ENCODE measurements around the gene DACH1. TPM values are rescaled to one million over a fixed set of nuclear protein-coding genes. Genes with fewer than 3 reads are reported as not detected.

The DACH1 gene
- total RNA-seq, 2 experiments from 2014 or later: 0.71 to 0.89 TPM

GRCh38 chr13:71459708-71460107 is 407.3 kb downstream of the DACH1 start:
- Mint-ChIP-seq H3K4me3 (no peak overlapping the region), H3K4me1 (ENCODE audit: low read depth) (no peaks in the 10 kb centered on the region), H3K27ac (no peak overlapping the region), H3K36me3 (ENCODE audit: low read depth) (no peaks in the 10 kb centered on the region), H3K9me3 (no peaks in the 10 kb centered on the region), H3K27me3 (no peaks in the 10 kb centered on the region)
- no peaks in the 10 kb centered on the region for H3K4me1 ChIP-seq (ENCODE audit: insufficient read depth, low read length)
- intact Hi-C loops (cut with DNase I, micrococcal nuclease): no loop called here
- H3K9me3 ChIP-seq (ENCODE audit: control insufficient read depth in 1 of 2, insufficient read depth in 1 of 2, low read length in 2 of 2): no peaks in the 10 kb centered on the region
- H3K27ac ChIP-seq (ENCODE audit: low read depth in 1 of 2, low read length in 2 of 2): no peak overlapping the region
- ChIA-PET CTCF (no interaction called here), POLR2A (no interaction called here)
- no peak for TF ChIP-seq CTCF (IDR thresholded peaks at IDR 0.05)
- DNase-seq (no peak), ATAC-seq (ENCODE audit: poor library complexity) (no peak)
- H3K27me3 ChIP-seq (ENCODE audit: control insufficient read depth in 1 of 2, insufficient read depth in 2 of 2, low read length in 2 of 2): no peaks in the 10 kb centered on the region
- H3K36me3 ChIP-seq (ENCODE audit: insufficient read depth, low read length): no peaks in the 10 kb centered on the region
- no peak overlapping the region for H3K4me3 ChIP-seq (ENCODE audit: low read length)

GRCh38 chr13:71457645-71458044 is 409.4 kb downstream of the DACH1 start:
- H3K27ac ChIP-seq (ENCODE audit: low read depth in 1 of 2, low read length in 2 of 2): no peak overlapping the region
- H3K27ac Mint-ChIP-seq: no peak overlapping the region
- DNase-seq (no peak), ATAC-seq (ENCODE audit: poor library complexity) (no peak)
- H3K4me3 Mint-ChIP-seq: no peak overlapping the region
- intact Hi-C loops (cut with DNase I, micrococcal nuclease): no loop called here
- no peaks in the 10 kb centered on the region for H3K4me1 Mint-ChIP-seq (ENCODE audit: low read depth)
- H3K4me3 ChIP-seq (ENCODE audit: low read length): no peak overlapping the region
- H3K27me3 ChIP-seq (ENCODE audit: control insufficient read depth in 1 of 2, insufficient read depth in 2 of 2, low read length in 2 of 2): no peaks in the 10 kb centered on the region
- no peaks in the 10 kb centered on the region for H3K9me3 ChIP-seq (ENCODE audit: control insufficient read depth in 1 of 2, insufficient read depth in 1 of 2, low read length in 2 of 2)
- no peaks in the 10 kb centered on the region for H3K36me3 ChIP-seq (ENCODE audit: insufficient read depth, low read length)
- ChIA-PET POLR2A (no interaction called here), CTCF (no interaction called here)
- H3K36me3 Mint-ChIP-seq (ENCODE audit: low read depth): no peaks in the 10 kb centered on the region
- H3K9me3 Mint-ChIP-seq: no peaks in the 10 kb centered on the region
- TF ChIP-seq CTCF (IDR thresholded peaks at IDR 0.05): no peak
- no peaks in the 10 kb centered on the region for H3K4me1 ChIP-seq (ENCODE audit: insufficient read depth, low read length)
- H3K27me3 Mint-ChIP-seq: no peaks in the 10 kb centered on the region

- no peaks in the 10 kb centered on the region for H3K36me3 Mint-ChIP-seq (ENCODE audit: low read depth)
- no peaks in the 10 kb centered on the region for H3K9me3 ChIP-seq (ENCODE audit: control insufficient read depth in 1 of 2, insufficient read depth in 1 of 2, low read length in 2 of 2)
- H3K27ac ChIP-seq (ENCODE audit: low read depth in 1 of 2, low read length in 2 of 2): no peak overlapping the region
- no peaks in the 10 kb centered on the region for H3K9me3 Mint-ChIP-seq
- H3K27me3 ChIP-seq (ENCODE audit: control insufficient read depth in 1 of 2, insufficient read depth in 2 of 2, low read length in 2 of 2): no peaks in the 10 kb centered on the region
- CTCF ChIA-PET: no interaction called here
- H3K4me1 Mint-ChIP-seq (ENCODE audit: low read depth): no peaks in the 10 kb centered on the region
- no peak overlapping the region for H3K27ac Mint-ChIP-seq
- intact Hi-C loops (cut with DNase I, micrococcal nuclease): no loop called here
- H3K4me1 ChIP-seq (ENCODE audit: insufficient read depth, low read length): no peaks in the 10 kb centered on the region
- no peaks in the 10 kb centered on the region for H3K36me3 ChIP-seq (ENCODE audit: insufficient read depth, low read length)
- no peak for DNase-seq
- POLR2A ChIA-PET: no interaction called here
- no peaks in the 10 kb centered on the region for H3K27me3 Mint-ChIP-seq
- ATAC-seq (ENCODE audit: poor library complexity): no peak
- H3K4me3 ChIP-seq (ENCODE audit: low read length): no peak overlapping the region
- no peak for TF ChIP-seq CTCF (IDR thresholded peaks at IDR 0.05)
- no peak overlapping the region for H3K4me3 Mint-ChIP-seq
Measured at GRCh38 chr13:71456136-71456535, 410.9 kb downstream of the DACH1 start.

Data from CD4-positive, alpha-beta T cell (primary cell).